Measurements from ENCODE around the gene SMCO1.
"Not testable (repeated sequence)": the region's sequence is repeated elsewhere in the genome, so short reads cannot be mapped to it uniquely, and the experiment has no call there.

Gene SMCO1

GRCh38 chr3:196519718-196520082 is 4.6 kb upstream of the SMCO1 start:
- DNase-seq = no peak

DNA sequence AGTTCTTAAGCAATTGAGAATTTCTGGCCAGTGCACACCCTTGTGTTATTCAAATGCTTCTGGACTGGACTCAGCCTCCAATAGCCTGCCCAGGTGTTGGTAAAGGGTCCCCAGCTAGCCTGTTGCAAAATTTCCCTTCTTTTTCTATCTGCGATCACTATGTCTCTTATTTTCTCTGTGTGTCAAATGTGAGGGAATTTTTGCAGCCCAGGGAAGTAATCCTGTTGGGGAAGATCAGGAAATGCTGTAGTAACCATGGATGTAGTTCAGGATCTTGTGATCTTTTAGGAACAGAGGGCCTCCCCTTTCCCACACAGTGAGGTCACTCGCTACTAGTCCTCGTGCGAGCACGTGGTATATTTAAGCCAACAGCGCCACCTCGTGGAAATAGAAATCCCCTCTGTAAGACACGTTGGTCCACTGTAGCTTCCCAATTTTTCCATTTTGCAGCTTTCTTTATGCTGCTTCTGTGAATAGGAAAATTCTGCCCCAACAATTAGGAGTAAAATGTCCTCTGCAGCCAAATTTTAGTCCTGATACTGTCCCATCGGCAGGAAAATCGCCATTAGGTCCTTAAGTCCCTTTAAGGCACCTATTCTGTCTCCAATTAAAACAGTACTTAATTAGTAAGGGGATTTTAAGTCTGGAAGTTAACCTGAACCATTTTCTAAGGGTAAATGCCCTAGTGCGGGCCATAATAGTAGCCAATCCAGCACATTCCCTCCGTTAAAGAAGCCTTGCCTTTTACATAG is 4.0 kb upstream of the SMCO1 start:
- peak; percentile 75 for DNase-seq

DNA sequence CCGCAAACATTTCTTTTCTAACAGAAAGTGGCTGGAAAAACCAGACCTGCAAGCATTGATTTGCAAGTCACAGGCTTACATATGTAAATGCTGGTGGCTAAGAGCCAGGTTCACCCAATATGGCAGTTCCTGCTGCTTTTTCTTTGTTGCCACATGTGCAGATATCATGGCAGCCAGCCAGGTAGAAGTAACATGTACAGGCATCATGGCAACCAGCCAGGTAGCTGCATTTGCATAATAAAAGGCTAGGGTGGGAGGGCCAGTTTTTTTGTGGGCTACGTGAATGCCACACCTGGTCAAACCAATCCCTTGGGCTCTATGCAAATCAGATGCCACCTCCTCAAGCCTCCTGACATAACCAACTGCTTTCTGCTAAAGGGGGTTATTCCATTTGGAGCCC is 2.8 kb upstream of the SMCO1 start:
- peak; percentile 97 for DNase-seq

- DNase-seq = no peak
Measured at GRCh38 chr3:196517162-196517800, 2.1 kb upstream of the SMCO1 start.

GRCh38 chr3:196514350-196514716 is 813 bp downstream of the SMCO1 start:
- DNase-seq = no peak

- no peak for DNase-seq
Measured at GRCh38 chr3:196513697-196514349, 1.3 kb downstream of the SMCO1 start.

- DNase-seq = not testable (repeated sequence)
Measured at GRCh38 chr3:196511646-196512425, 3.3 kb downstream of the SMCO1 start.

GRCh38 chr3:196511108-196511507 is 4.0 kb downstream of the SMCO1 start:
- DNase-seq = not testable (repeated sequence)

GRCh38 chr3:196506687-196507086 is 8.5 kb downstream of the SMCO1 start:
- no peak for DNase-seq

DNA sequence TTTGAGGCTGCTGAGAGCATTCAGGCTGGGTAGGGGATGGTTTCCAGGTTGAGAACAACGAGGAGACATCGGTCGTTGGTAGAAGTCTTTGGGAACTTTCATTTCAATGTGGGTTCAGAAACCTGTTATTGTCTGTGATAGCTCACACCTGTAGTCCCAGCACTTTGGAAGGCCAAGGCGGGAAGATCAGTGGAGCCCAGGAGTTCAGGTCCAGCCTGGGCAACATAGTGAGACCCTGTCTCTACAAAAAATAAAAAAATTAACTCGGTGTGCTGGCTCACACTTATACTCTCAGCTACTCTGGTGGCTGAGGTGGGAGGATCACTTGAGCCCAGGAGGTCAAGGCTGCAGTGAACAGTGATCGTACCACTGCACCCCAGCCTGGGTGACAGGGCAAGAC is 10.6 kb downstream of the SMCO1 start:
- DNase-seq = no peak

DNA sequence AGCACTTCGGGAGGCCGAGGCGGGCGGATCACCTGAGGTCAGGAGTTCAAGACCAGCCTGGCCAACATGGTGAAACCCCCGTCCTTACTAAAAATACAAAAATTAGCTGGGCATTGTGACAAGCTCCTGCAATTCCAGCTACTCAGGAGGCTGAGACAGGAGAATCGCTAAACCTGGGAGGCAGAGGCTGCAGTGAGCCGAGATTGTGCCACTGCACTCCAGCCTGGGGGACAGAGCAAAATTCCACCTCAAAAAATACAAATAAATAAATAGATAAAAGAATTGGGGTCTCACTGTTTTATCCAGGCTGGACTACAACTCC is 11.1 kb downstream of the SMCO1 start:
- DNase-seq = not testable (repeated sequence)

GRCh38 chr3:196503196-196504076 is 11.7 kb downstream of the SMCO1 start, which contains the start of gene RNF168:
RNF168 (minus strand) TSS chr3:196503768; CDS start chr3:196503173, 595 bp downstream.
- DNase-seq = peak; percentile 88

DNA sequence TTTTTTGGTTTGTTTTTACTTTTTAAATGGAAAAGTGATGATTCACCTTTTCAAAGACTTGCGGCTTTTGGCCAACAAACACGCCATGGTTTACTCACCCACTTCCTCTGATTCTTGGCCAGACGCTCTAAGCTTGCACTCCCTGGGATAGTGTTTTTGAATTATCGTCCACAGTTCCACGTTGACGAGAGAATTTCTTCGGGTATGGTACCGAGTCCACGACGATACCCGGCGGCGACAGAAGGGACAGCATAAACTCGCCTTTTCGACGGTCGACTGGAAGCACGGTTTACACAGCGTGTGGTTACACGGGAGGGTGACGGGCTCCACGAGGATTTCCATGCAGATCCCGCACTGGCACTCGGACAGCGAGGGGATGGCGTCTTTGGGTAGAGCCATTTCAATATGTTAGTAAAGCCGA is 12.4 kb downstream of the SMCO1 start:
- DNase-seq = peak; percentile 30

GRCh38 chr3:196501316-196502044 is 13.7 kb downstream of the SMCO1 start:
- no peak for DNase-seq

- DNase-seq = no peak
Measured at GRCh38 chr3:196499807-196500524, 15.2 kb downstream of the SMCO1 start.

DNA sequence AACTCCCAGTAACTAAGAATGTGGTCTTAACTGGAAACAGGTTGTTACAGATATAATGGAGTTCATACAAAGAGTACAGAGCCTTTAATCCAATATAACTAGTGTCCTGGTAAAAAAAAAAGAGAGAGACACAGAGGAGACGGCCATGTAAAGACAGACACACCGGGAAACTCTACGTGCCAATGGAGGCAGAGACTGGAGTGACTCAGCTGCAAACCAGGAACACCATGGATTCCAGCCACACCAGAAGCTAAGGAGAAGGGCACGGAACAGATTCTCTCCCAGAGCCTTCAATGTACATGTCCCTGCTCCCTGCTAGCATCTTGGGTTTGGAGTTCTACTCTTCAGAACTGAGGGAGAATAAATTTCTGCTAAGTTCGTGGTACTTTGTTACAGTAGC is 16.1 kb downstream of the SMCO1 start:
- no peak for DNase-seq

DNA sequence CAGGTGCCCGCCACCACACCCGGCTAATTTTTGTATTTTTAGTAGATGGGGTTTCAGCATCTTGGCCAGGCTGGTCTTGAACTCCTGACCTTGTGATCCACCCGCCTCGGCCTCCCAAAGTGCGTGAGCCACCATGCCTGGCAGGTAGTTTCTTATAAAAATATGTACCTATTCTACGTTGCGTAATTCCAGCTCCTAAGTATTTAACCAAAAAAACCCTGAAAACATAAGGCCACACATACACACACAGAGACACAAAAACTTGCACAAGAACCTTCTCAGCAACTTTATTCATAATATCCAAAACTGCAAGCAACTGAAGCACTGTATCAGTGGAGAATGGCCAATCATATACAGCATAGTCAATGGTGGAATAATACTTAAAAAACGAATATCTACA is 16.8 kb downstream of the SMCO1 start:
- DNase-seq = no peak

GRCh38 chr3:196496183-196496582 is 19.0 kb downstream of the SMCO1 start:
- DNase-seq = no peak

DNA sequence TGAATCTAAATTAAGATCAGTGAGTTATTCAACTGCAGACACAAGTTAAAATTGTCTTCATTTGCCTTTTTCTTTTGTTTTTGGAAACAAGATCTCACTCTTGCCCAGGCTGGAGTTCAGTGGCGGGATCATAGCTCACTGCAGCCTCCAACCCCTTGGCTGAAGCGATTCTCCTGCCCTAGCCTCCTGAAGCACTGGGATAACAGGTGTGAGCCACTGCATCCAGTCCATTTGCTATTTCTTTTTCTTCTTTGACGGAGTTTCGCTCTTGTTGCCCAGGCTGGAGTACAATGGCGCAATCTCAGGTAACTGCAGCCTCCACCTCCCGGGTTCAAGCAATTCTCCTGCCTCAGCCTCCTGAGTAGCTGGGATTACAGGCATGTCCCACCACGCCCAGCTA is 21.9 kb downstream of the SMCO1 start:
- DNase-seq = no peak

- no peak for DNase-seq
Measured at GRCh38 chr3:196492080-196492479, 23.1 kb downstream of the SMCO1 start.

DNA sequence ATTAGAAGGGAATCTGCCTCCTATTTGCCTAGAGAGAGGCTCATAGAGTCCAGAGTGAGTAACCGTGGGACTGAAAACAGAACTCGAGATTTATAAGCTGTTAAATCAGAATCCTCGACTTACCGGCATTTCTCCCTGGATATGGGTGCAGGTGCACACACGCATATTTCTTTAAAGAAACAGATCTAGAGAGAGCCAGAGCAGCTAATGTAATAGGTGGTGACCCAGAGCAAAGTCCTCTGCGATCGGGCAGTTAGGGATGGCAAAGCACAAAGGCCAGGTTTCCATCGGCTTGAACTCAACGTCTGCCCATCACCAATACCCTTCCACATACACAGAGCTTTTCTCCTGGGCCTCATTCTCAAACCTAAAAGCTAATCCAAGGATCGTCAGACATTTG is 25.4 kb downstream of the SMCO1 start:
- no peak for DNase-seq
